HepG2 (cell line): Measurements from ENCODE around the gene CST3. TPM values are rescaled to one million over a fixed set of nuclear protein-coding genes. Genes with fewer than 3 reads are reported as not detected.

Experiments used
- ATM ChIP-seq: fragments of 450-650 bp; IDR thresholded peaks from 2 replicates; pipeline ENCODE4 v1.7.1; 2017; ENCODE audit warnings: mild to moderate bottlenecking, borderline replicate concordance
- ETV5 ChIP-seq: IDR thresholded peaks from 2 replicates; pipeline ENCODE4 v1.6.1; 2018; ENCODE audit warnings: missing biosample characterization, missing genetic modification reagents, inconsistent platforms, borderline replicate concordance
- HOXD1 ChIP-seq: sonication (generic); formaldehyde crosslinking; IDR thresholded peaks from 2 replicates; pipeline ENCODE4 v1.5.0; 2020; ENCODE audit warnings: missing genetic modification reagents
- IRF1 ChIP-seq: sonication (generic); formaldehyde crosslinking; IDR thresholded peaks from 2 replicates; pipeline ENCODE4 v1.4.0; 2020; ENCODE audit warnings: low read depth, mild to moderate bottlenecking, missing genetic modification reagents
- KLF16 ChIP-seq, 2 experiments: sonication (generic) in 1 of 2; formaldehyde crosslinking in 1 of 2; IDR thresholded peaks; 2 replicates each; pipeline versions ENCODE4 v1.6.1 to v1.8.0; 2016 to 2023; ENCODE audit warnings: missing genetic modification reagents in 2 of 2, missing compliant biosample characterization in 1 of 2
- MAX ChIP-seq: IDR thresholded peaks from 2 replicates; pipeline ENCODE4 v1.6.1; 2012; ENCODE audit warnings: inconsistent platforms
- MTA1 ChIP-seq: sonication (generic); formaldehyde crosslinking; IDR thresholded peaks from 2 replicates; pipeline ENCODE4 v1.4.0; 2020; ENCODE audit warnings: missing genetic modification reagents, mild to moderate bottlenecking, borderline replicate concordance
- MYC ChIP-seq: sonication (generic); formaldehyde crosslinking; IDR thresholded peaks from 2 replicates; pipeline ENCODE4 v1.9.0; 2021; ENCODE audit warnings: missing genetic modification reagents, borderline replicate concordance
- NCOR1 ChIP-seq: fragments of 200-600 bp; sonication (generic); IDR thresholded peaks from 2 replicates; pipeline ENCODE4 v1.7.0; 2017; ENCODE audit warnings: antibody characterized with exemption, low read length, borderline replicate concordance
- TEAD2 ChIP-seq: sonication (generic); formaldehyde crosslinking; IDR thresholded peaks from 2 replicates; pipeline ENCODE4 v1.9.0; 2021; ENCODE audit warnings: missing genetic modification reagents
- ZBTB7A ChIP-seq: sonication (generic); formaldehyde crosslinking; IDR thresholded peaks from 2 replicates; pipeline ENCODE4 v1.8.0; 2022; ENCODE audit warnings: mild to moderate bottlenecking, missing genetic modification reagents
- ZNF335 ChIP-seq: sonication (generic); formaldehyde crosslinking; IDR thresholded peaks from 2 replicates; pipeline ENCODE4 v1.4.0; 2020; ENCODE audit warnings: missing genetic modification reagents
- ZNF33A ChIP-seq: sonication (generic); formaldehyde crosslinking; IDR thresholded peaks from 2 replicates; pipeline ENCODE4 v1.5.1; 2020; ENCODE audit warnings: missing genetic modification reagents, mild to moderate bottlenecking, moderate library complexity, borderline replicate concordance
- ZNF562 ChIP-seq: sonication (generic); formaldehyde crosslinking; IDR thresholded peaks from 2 replicates; pipeline ENCODE4 v1.8.0; 2022; ENCODE audit warnings: missing genetic modification reagents, borderline replicate concordance
- ZSCAN25 ChIP-seq: sonication (generic); formaldehyde crosslinking; IDR thresholded peaks from 2 replicates; pipeline ENCODE4 v1.8.0; 2022; ENCODE audit warnings: mild to moderate bottlenecking, missing genetic modification reagents
- ZSCAN5A ChIP-seq: sonication (generic); formaldehyde crosslinking; IDR thresholded peaks from 2 replicates; pipeline ENCODE4 v1.8.0; 2022; ENCODE audit warnings: mild to moderate bottlenecking, missing genetic modification reagents, borderline replicate concordance
- polyA plus RNA-seq, 8 experiments: library from polyadenylated mRNA; depleted of rRNA in 3 of 8; stranded (reverse) in 7 of 8; unstranded in 1 of 8; fragments of >200 nt; fragmentation: Illumina TruSeq in 4 of 8; extraction: Trizol in 4 of 8; gene quantifications; 2 replicates each; pipeline versions ENCODE4 v1.2.1 to v1.2.3, GENCODE V29; 2011 to 2016; ENCODE audit warnings: low read depth in 4 of 8, missing spikeins in 1 of 8, mixed read lengths in 1 of 8; ENCODE audit not compliant: insufficient read depth in 1 of 8
- total RNA-seq, 5 experiments: library from RNA; depleted of rRNA; stranded (reverse); fragments of >200 nt; fragmentation: Illumina TruSeq; extraction: Trizol; gene quantifications; 2 replicates each; pipeline ENCODE4 v1.2.3, GENCODE V29; 2016; ENCODE audit warnings: low read depth in 1 of 5

CST3 gene
- total and polyA plus RNA-seq, 2 of the 13 experiments (the other 11 are each of a cell fraction or from before 2014, with no cell fraction given) = 690 to 1,005 TPM

- TF ChIP-seq MYC (CRISPR knock-in tag) (peak; percentile 95), IRF1 (peak; percentile 49; the same call in 1 of the 2 replicates), ZNF33A (CRISPR knock-in tag) (no peak), KLF16 (CRISPR knock-in tag; IDR thresholded peaks at IDR 0.05) (peak; percentile 81 to 84; a peak in 2 of 4 replicates), MTA1 (peak; percentile 88), HOXD1 (CRISPR knock-in tag) (peak; percentile 17; the same call in 1 of the 2 replicates), ATM (no peak), NCOR1 (peak; percentile 53; the same call in 1 of the 2 replicates), ZNF562 (CRISPR knock-in tag) (no peak; the same call in 1 of the 2 replicates), ZBTB7A (CRISPR knock-in tag) (0 out of 2 replicates have a peak, but pooled peaks have one; percentile 39), ETV5 (CRISPR knock-in tag) (peak; percentile 90), ZNF335 (peak; percentile 56; the same call in 1 of the 2 replicates), TEAD2 (CRISPR knock-in tag) (peak; percentile 85; the same call in 1 of the 2 replicates), ZSCAN25 (CRISPR knock-in tag) (peak; percentile 98), MAX (peak; percentile 97), ZSCAN5A (CRISPR knock-in tag) (peak; percentile 92)
These were observed at the start of gene CST3 (continued) for GRCh38 chr20:23637282-23638221.
